GM21717 (cell line): ENCODE data around the gene ELMO2.

Source experiments
- ATAC-seq: cut with Tn5 transposase; IDR thresholded peaks from one replicate; pipeline ENCODE4 v1.9.1; 2021; ENCODE audit warnings: mild to moderate bottlenecking, moderate library complexity; ENCODE audit not compliant: unreplicated experiment

The ELMO2 gene

GRCh38 chr20:46353500-46354206 is 52.8 kb downstream of the ELMO2 start:
- ATAC-seq, result no peak

GRCh38 chr20:46352370-46352938 is 54.0 kb downstream of the ELMO2 start:
- ATAC-seq, result no peak

- no peak for ATAC-seq
Measured at GRCh38 chr20:46351357-46352058, 54.9 kb downstream of the ELMO2 start.

- no peak for ATAC-seq
Measured at GRCh38 chr20:46350986-46351267, 55.5 kb downstream of the ELMO2 start.

GRCh38 chr20:46350201-46350985 is 56.0 kb downstream of the ELMO2 start:
- ATAC-seq, result no peak

GRCh38 chr20:46349742-46350056 is 56.7 kb downstream of the ELMO2 start:
- ATAC-seq, result no peak

GRCh38 chr20:46349035-46349741 is 57.2 kb downstream of the ELMO2 start:
- ATAC-seq, result no peak

- ATAC-seq, result no peak
Measured at GRCh38 chr20:46347841-46348803, 58.3 kb downstream of the ELMO2 start.

GRCh38 chr20:46346770-46347169 is 59.6 kb downstream of the ELMO2 start:
- no peak for ATAC-seq

- ATAC-seq, result no peak
Measured at GRCh38 chr20:46344488-46345162, 61.8 kb downstream of the ELMO2 start.

- ATAC-seq, result no peak
Measured at GRCh38 chr20:46343975-46344357, 62.4 kb downstream of the ELMO2 start.

GRCh38 chr20:46343348-46343974 is 63.0 kb downstream of the ELMO2 start:
- no peak for ATAC-seq

GRCh38 chr20:46342451-46343347 is 63.7 kb downstream of the ELMO2 start:
- no peak for ATAC-seq

- ATAC-seq, result no peak
Measured at GRCh38 chr20:46342010-46342378, 64.4 kb downstream of the ELMO2 start.

- ATAC-seq, result no peak
Measured at GRCh38 chr20:46341074-46342009, 65.1 kb downstream of the ELMO2 start.

- ATAC-seq, result no peak
Measured at GRCh38 chr20:46339037-46339436, 67.4 kb downstream of the ELMO2 start.

- no peak for ATAC-seq
Measured at GRCh38 chr20:46336735-46337134, 69.7 kb downstream of the ELMO2 start.
